ENCODE data around the gene TEX11. TPM values are rescaled to one million over a fixed set of nuclear protein-coding genes. Genes with fewer than 3 reads are reported as not detected.

The TEX11 gene
- total and polyA plus RNA-seq, 2 experiments from 2014 or later, result 0.60 to 1.0 TPM

DNA sequence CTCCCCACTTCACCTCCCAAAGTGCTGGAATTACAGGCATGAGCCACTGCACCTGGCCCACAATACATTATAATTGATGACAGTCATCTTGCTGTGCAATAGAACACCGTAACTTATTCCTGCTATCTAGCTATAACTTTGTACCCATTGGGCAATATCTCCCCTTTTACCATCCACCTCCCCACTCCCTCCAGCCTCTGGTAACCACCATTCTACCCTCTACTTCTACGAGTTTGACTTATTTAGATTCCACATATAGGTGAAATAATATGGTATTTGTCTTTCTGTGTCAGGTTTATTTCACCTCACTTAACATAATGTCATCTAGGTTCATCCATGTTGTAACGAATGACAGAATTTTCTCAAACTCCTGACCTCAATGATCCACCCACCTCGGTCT is 8.2 kb upstream of the TEX11 start:
- Histone ChIP-seq H3K4me2 (no peak overlapping the region), H2AFZ (no peak overlapping the region), H3F3A (replicated peaks; ENCODE audit: low read depth) (no peaks in the 10 kb centered on the region), H3K9me2 (ENCODE audit: insufficient read depth) (no peaks in the 10 kb centered on the region), H3K27ac (ENCODE audit: low read depth) (no peak overlapping the region), H3K27me3 (ENCODE audit: insufficient read depth) (no peaks in the 10 kb centered on the region), H3K36me3 (ENCODE audit: insufficient read depth) (no peaks in the 10 kb centered on the region), H4K20me1 (replicated peaks; ENCODE audit: insufficient read depth) (no peaks in the 10 kb centered on the region), H3K4me1 (ENCODE audit: insufficient read depth) (peaks cover 4% of the 10 kb centered on the region; the same call in 1 of the 2 replicates), H3K79me2 (replicated peaks; ENCODE audit: insufficient read depth) (no peaks in the 10 kb centered on the region), H3K4me3 (no peak overlapping the region)
- TF ChIP-seq, protein P1, sequence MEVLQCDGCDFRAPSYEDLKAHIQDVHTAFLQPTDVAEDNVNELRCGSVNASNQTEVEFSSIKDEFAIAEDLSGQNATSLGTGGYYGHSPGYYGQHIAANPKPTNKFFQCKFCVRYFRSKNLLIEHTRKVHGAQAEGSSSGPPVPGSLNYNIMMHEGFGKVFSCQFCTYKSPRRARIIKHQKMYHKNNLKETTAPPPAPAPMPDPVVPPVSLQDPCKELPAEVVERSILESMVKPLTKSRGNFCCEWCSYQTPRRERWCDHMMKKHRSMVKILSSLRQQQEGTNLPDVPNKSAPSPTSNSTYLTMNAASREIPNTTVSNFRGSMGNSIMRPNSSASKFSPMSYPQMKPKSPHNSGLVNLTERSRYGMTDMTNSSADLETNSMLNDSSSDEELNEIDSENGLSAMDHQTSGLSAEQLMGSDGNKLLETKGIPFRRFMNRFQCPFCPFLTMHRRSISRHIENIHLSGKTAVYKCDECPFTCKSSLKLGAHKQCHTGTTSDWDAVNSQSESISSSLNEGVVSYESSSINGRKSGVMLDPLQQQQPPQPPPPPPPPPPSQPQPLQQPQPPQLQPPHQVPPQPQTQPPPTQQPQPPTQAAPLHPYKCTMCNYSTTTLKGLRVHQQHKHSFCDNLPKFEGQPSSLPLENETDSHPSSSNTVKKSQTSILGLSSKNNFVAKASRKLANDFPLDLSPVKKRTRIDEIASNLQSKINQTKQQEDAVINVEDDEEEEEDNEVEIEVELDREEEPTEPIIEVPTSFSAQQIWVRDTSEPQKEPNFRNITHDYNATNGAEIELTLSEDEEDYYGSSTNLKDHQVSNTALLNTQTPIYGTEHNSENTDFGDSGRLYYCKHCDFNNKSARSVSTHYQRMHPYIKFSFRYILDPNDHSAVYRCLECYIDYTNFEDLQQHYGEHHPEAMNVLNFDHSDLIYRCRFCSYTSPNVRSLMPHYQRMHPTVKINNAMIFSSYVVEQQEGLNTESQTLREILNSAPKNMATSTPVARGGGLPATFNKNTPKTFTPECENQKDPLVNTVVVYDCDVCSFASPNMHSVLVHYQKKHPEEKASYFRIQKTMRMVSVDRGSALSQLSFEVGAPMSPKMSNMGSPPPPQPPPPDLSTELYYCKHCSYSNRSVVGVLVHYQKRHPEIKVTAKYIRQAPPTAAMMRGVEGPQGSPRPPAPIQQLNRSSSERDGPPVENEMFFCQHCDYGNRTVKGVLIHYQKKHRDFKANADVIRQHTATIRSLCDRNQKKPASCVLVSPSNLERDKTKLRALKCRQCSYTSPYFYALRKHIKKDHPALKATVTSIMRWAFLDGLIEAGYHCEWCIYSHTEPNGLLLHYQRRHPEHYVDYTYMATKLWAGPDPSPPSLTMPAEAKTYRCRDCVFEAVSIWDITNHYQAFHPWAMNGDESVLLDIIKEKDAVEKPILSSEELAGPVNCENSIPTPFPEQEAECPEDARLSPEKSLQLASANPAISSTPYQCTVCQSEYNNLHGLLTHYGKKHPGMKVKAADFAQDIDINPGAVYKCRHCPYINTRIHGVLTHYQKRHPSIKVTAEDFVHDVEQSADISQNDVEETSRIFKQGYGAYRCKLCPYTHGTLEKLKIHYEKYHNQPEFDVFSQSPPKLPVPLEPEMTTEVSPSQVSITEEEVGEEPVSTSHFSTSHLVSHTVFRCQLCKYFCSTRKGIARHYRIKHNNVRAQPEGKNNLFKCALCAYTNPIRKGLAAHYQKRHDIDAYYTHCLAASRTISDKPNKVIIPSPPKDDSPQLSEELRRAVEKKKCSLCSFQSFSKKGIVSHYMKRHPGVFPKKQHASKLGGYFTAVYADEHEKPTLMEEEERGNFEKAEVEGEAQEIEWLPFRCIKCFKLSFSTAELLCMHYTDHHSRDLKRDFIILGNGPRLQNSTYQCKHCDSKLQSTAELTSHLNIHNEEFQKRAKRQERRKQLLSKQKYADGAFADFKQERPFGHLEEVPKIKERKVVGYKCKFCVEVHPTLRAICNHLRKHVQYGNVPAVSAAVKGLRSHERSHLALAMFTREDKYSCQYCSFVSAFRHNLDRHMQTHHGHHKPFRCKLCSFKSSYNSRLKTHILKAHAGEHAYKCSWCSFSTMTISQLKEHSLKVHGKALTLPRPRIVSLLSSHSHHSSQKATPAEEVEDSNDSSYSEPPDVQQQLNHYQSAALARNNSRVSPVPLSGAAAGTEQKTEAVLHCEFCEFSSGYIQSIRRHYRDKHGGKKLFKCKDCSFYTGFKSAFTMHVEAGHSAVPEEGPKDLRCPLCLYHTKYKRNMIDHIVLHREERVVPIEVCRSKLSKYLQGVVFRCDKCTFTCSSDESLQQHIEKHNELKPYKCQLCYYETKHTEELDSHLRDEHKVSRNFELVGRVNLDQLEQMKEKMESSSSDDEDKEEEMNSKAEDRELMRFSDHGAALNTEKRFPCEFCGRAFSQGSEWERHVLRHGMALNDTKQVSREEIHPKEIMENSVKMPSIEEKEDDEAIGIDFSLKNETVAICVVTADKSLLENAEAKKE (CRISPR knock-in tag; IDR thresholded peaks at IDR 0.05), result no peak
- TF ChIP-seq POLR2AphosphoS5 (IDR thresholded peaks at IDR 0.05; ENCODE audit: low read depth), result no peak
- no peak for TF ChIP-seq JUNB (IDR thresholded peaks at IDR 0.05; ENCODE audit: unreplicated experiment)
- no peak for TF ChIP-seq CREB1 (CRISPR knock-in tag; IDR thresholded peaks at IDR 0.05; ENCODE audit: low read depth)
- TF ChIP-seq, protein P2, sequence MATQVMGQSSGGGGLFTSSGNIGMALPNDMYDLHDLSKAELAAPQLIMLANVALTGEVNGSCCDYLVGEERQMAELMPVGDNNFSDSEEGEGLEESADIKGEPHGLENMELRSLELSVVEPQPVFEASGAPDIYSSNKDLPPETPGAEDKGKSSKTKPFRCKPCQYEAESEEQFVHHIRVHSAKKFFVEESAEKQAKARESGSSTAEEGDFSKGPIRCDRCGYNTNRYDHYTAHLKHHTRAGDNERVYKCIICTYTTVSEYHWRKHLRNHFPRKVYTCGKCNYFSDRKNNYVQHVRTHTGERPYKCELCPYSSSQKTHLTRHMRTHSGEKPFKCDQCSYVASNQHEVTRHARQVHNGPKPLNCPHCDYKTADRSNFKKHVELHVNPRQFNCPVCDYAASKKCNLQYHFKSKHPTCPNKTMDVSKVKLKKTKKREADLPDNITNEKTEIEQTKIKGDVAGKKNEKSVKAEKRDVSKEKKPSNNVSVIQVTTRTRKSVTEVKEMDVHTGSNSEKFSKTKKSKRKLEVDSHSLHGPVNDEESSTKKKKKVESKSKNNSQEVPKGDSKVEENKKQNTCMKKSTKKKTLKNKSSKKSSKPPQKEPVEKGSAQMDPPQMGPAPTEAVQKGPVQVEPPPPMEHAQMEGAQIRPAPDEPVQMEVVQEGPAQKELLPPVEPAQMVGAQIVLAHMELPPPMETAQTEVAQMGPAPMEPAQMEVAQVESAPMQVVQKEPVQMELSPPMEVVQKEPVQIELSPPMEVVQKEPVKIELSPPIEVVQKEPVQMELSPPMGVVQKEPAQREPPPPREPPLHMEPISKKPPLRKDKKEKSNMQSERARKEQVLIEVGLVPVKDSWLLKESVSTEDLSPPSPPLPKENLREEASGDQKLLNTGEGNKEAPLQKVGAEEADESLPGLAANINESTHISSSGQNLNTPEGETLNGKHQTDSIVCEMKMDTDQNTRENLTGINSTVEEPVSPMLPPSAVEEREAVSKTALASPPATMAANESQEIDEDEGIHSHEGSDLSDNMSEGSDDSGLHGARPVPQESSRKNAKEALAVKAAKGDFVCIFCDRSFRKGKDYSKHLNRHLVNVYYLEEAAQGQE (IDR thresholded peaks at IDR 0.05; ENCODE audit: unreplicated experiment), result no peak
- TF ChIP-seq EZH2 (IDR thresholded peaks at IDR 0.05; ENCODE audit: low read depth, unreplicated experiment), result no peak
- no peak for TF ChIP-seq EZH2phosphoT487 (IDR thresholded peaks at IDR 0.05; ENCODE audit: unreplicated experiment)
- TF ChIP-seq NANOG (IDR thresholded peaks at IDR 0.05; ENCODE audit: borderline replicate concordance), result no peak
- TF ChIP-seq ZNF331 (CRISPR knock-in tag; IDR thresholded peaks at IDR 0.05; ENCODE audit: low read depth), result no peak
- TF ChIP-seq, protein P3, sequence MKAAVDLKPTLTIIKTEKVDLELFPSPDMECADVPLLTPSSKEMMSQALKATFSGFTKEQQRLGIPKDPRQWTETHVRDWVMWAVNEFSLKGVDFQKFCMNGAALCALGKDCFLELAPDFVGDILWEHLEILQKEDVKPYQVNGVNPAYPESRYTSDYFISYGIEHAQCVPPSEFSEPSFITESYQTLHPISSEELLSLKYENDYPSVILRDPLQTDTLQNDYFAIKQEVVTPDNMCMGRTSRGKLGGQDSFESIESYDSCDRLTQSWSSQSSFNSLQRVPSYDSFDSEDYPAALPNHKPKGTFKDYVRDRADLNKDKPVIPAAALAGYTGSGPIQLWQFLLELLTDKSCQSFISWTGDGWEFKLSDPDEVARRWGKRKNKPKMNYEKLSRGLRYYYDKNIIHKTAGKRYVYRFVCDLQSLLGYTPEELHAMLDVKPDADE (IDR thresholded peaks at IDR 0.05), result no peak
- TF ChIP-seq, protein P4, sequence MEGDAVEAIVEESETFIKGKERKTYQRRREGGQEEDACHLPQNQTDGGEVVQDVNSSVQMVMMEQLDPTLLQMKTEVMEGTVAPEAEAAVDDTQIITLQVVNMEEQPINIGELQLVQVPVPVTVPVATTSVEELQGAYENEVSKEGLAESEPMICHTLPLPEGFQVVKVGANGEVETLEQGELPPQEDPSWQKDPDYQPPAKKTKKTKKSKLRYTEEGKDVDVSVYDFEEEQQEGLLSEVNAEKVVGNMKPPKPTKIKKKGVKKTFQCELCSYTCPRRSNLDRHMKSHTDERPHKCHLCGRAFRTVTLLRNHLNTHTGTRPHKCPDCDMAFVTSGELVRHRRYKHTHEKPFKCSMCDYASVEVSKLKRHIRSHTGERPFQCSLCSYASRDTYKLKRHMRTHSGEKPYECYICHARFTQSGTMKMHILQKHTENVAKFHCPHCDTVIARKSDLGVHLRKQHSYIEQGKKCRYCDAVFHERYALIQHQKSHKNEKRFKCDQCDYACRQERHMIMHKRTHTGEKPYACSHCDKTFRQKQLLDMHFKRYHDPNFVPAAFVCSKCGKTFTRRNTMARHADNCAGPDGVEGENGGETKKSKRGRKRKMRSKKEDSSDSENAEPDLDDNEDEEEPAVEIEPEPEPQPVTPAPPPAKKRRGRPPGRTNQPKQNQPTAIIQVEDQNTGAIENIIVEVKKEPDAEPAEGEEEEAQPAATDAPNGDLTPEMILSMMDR (conservative IDR thresholded peaks at IDR 0.05; ENCODE audit: low read depth in 2 of 2), result no peak
- TF ChIP-seq ZNF114 (CRISPR knock-in tag; IDR thresholded peaks at IDR 0.05), result no peak
- TF ChIP-seq STAT1 (IDR thresholded peaks at IDR 0.05; ENCODE audit: unreplicated experiment), result no peak
- Mint-ChIP-seq H3K27me3 (ENCODE audit: insufficient read depth, low read depth, poor library complexity) (no peaks in the 10 kb centered on the region), H3K4me3 (no peak overlapping the region), H3K27ac (no peak overlapping the region), H3K4me1 (peaks cover 9% of the 10 kb centered on the region; the same call in 2 of the 3 replicates), H3K9me3 (no peaks in the 10 kb centered on the region), H3K36me3 (ENCODE audit: low read depth) (no peaks in the 10 kb centered on the region)
- no peak for ATAC-seq
- DNase-seq (ENCODE audit: low spot score), result no peak
